ENCODE results near the gene TARS2.

DNA sequence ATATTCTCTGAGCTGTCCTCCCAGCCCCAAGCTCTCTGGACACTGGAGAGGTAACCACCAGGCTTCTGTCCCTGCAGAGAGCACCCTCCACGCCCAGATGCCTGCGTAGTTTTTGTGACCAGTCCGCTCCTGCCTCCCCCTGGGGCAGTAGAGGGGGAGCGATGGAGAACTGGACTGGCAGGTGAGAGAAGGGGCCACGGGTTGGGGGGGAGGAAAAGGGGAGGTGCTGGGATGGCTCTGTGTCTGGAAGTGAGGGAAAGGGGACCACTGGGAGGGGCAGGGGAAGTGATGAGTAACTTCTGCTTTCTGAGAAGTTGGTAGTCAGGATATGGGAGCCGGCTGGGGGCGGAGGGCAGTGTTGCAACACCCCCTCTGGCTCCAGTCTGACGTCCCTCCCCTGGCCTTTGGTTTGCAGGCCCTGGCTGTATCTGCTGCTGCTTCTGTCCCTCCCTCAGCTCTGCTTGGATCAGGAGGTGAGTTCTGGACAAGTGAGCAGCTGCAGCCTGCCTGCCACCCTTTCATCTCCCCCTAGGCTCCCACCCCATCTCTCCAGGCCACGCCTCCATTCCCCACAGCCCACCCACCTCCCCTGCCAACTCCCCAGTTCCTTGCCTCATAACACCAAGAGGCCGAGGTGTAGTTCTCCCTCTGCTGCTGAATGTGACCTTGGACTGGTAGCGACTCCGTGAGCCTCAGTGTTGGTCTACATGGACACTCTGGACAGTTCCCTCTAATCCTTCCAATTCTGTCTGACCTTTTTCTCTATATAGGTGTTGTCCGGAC lies 65.1 kb downstream of the TARS2 start:
- TF ChIP-seq, protein P1, sequence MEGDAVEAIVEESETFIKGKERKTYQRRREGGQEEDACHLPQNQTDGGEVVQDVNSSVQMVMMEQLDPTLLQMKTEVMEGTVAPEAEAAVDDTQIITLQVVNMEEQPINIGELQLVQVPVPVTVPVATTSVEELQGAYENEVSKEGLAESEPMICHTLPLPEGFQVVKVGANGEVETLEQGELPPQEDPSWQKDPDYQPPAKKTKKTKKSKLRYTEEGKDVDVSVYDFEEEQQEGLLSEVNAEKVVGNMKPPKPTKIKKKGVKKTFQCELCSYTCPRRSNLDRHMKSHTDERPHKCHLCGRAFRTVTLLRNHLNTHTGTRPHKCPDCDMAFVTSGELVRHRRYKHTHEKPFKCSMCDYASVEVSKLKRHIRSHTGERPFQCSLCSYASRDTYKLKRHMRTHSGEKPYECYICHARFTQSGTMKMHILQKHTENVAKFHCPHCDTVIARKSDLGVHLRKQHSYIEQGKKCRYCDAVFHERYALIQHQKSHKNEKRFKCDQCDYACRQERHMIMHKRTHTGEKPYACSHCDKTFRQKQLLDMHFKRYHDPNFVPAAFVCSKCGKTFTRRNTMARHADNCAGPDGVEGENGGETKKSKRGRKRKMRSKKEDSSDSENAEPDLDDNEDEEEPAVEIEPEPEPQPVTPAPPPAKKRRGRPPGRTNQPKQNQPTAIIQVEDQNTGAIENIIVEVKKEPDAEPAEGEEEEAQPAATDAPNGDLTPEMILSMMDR (conservative IDR thresholded peaks at IDR 0.05; ENCODE audit: low read depth, low read length): no peak
- TF ChIP-seq SMC3 (IDR thresholded peaks at IDR 0.05; ENCODE audit: low read depth, low read length) (no peak), RAD21 (IDR thresholded peaks at IDR 0.05; ENCODE audit: low read length) (0 out of 2 replicates have a peak, but pooled peaks have one; percentile 5), MXI1 (IDR thresholded peaks at IDR 0.05; ENCODE audit: borderline replicate concordance, low read depth, low read length) (no peak), POLR2A (IDR thresholded peaks at IDR 0.05; ENCODE audit: low read depth, low read length) (no peak)

Measured in IMR-90 (cell line).